Nephron (organoid): ENCODE measurements around the gene CSTF3.

Experiments
- H3K27ac Mint-ChIP-seq, 3 experiments: 2 replicates each; pipeline ENCODE4 v1.8.0; 2020; ENCODE audit warnings: mixed read lengths in 3 of 3, mild to moderate bottlenecking in 2 of 3, moderate library complexity in 1 of 3
- H3K27me3 Mint-ChIP-seq: 2 replicates; pipeline ENCODE4 v1.8.0; 2021; ENCODE audit warnings: low read depth, mild to moderate bottlenecking, moderate library complexity, mixed read lengths
- H3K36me3 Mint-ChIP-seq: 2 replicates; pipeline ENCODE4 v1.8.0; 2020; ENCODE audit warnings: low read depth, mixed read lengths
- H3K4me1 Mint-ChIP-seq: 2 replicates; pipeline ENCODE4 v1.8.0; 2020; ENCODE audit warnings: mixed read lengths
- H3K4me3 Mint-ChIP-seq, 3 experiments: 2 replicates each; pipeline ENCODE4 v1.8.0; 2020; ENCODE audit warnings: mild to moderate bottlenecking in 3 of 3, mixed read lengths in 3 of 3, moderate library complexity in 2 of 3
- H3K9me3 Mint-ChIP-seq: 2 replicates; pipeline ENCODE4 v1.8.0; 2020; ENCODE audit warnings: mixed read lengths
- TF ChIP-seq, protein P1 (sequence below), 3 experiments: fragments of 200-600 bp; sonication (generic); IDR thresholded peaks; one replicate each; pipeline ENCODE4 v1.5.0; 2021; ENCODE audit warnings: antibody characterized with exemption in 3 of 3; ENCODE audit not compliant: unreplicated experiment in 3 of 3

The CSTF3 gene

DNA sequence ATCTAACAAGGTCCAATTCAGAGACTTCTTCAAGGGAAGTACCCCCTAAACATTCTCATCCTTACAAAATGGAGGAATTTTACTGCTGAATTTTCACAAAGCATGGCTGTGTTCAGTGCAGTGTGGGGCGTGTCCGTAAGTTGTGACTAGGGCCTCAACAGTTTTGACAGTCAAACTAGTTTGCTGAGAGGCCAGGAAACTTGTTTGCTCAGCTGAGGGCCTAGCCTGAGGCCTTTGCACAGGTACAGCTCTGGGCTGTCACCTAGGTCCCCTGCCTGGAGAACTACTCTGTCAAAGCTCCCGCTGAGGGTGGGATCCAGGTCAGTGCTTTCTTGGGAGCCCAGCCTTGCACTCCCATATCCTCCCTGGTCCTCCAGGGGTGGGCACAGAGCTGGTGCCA, 94.0 kb downstream of the CSTF3 start:
- TF ChIP-seq, protein P1, sequence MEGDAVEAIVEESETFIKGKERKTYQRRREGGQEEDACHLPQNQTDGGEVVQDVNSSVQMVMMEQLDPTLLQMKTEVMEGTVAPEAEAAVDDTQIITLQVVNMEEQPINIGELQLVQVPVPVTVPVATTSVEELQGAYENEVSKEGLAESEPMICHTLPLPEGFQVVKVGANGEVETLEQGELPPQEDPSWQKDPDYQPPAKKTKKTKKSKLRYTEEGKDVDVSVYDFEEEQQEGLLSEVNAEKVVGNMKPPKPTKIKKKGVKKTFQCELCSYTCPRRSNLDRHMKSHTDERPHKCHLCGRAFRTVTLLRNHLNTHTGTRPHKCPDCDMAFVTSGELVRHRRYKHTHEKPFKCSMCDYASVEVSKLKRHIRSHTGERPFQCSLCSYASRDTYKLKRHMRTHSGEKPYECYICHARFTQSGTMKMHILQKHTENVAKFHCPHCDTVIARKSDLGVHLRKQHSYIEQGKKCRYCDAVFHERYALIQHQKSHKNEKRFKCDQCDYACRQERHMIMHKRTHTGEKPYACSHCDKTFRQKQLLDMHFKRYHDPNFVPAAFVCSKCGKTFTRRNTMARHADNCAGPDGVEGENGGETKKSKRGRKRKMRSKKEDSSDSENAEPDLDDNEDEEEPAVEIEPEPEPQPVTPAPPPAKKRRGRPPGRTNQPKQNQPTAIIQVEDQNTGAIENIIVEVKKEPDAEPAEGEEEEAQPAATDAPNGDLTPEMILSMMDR (IDR thresholded peaks at IDR 0.05; ENCODE audit: unreplicated experiment in 3 of 3) = no peak
- H3K27me3 Mint-ChIP-seq = peaks cover 3% of the 10 kb centered on the region
- peaks cover 18% of the 10 kb centered on the region for H3K4me1 Mint-ChIP-seq
- peaks cover 53% of the 10 kb centered on the region for H3K36me3 Mint-ChIP-seq
- no peaks in the 10 kb centered on the region for H3K9me3 Mint-ChIP-seq
- no peak overlapping the region for H3K4me3 Mint-ChIP-seq
- H3K27ac Mint-ChIP-seq = no peak overlapping the region

DNA sequence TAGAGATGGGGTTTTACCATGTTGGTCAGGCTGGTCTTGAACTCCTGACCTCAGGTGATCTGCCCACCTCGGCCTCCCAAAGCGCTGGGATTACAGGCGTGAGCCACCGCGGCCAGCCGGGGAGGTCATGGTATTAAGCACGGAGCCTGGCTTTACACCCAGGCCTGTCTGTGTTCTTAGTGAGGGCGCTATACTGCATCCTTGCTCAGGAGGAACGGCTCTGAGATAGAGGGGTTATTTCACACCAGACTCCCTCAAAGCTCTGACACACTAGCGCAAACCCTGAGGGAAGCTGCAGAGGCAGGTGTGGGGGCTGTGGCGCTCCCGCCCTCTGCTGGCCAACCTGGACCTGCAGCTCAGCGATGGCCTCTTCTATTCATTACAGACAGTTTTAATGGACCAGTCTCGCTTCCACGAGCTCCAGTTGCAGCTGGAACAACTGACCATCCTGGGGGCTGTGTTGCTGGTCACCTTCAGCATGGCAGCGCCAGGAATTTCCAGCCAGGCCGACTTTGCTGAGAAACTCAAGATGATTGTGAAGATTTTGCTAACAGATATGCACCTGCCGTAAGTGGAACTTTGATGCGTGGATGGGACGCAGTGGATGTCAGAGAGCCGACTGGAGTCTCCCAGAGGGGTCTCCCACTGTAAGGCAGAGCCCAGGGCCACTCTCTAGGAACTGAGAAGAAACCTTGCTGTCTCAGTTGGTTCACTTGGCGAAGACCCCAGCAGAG, 95.7 kb downstream of the CSTF3 start:
- Mint-ChIP-seq H3K4me1 (peaks cover 19% of the 10 kb centered on the region), H3K9me3 (no peaks in the 10 kb centered on the region), H3K36me3 (peaks cover 43% of the 10 kb centered on the region), H3K27ac (no peak overlapping the region), H3K4me3 (no peak overlapping the region), H3K27me3 (peaks cover 3% of the 10 kb centered on the region)
- TF ChIP-seq, protein P1 (IDR thresholded peaks at IDR 0.05; ENCODE audit: unreplicated experiment in 3 of 3) = peak; percentile 81 to 89 (median 87)

DNA sequence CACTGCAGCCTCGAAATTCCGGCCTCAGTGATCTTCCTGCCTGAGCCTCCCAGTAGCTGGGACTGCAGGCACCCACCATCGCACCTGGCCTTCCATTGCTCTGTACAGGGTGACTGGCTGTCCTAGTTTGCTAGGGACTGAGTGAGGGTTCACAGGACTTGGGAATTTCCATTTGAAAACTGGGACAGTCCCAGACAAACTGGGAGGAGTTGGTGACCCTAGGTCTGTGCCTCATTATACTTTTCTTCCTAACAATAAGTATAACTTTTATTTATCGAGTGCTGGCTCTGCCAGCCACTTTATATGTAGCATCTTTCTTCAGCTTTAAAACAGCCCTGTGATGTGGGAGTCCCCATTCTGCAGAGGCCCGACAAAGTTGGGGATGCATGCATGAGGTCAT, 96.4 kb downstream of the CSTF3 start:
- H3K27me3 Mint-ChIP-seq = peaks cover 3% of the 10 kb centered on the region
- peaks cover 40% of the 10 kb centered on the region for H3K36me3 Mint-ChIP-seq
- H3K27ac Mint-ChIP-seq = peak overlapping the region in 2 of 3 experiments; percentile 28 to 56
- H3K9me3 Mint-ChIP-seq = no peaks in the 10 kb centered on the region
- H3K4me3 Mint-ChIP-seq = no peak overlapping the region
- peaks cover 26% of the 10 kb centered on the region for H3K4me1 Mint-ChIP-seq
- TF ChIP-seq, protein P1 (IDR thresholded peaks at IDR 0.05; ENCODE audit: unreplicated experiment in 3 of 3) = no peak

DNA sequence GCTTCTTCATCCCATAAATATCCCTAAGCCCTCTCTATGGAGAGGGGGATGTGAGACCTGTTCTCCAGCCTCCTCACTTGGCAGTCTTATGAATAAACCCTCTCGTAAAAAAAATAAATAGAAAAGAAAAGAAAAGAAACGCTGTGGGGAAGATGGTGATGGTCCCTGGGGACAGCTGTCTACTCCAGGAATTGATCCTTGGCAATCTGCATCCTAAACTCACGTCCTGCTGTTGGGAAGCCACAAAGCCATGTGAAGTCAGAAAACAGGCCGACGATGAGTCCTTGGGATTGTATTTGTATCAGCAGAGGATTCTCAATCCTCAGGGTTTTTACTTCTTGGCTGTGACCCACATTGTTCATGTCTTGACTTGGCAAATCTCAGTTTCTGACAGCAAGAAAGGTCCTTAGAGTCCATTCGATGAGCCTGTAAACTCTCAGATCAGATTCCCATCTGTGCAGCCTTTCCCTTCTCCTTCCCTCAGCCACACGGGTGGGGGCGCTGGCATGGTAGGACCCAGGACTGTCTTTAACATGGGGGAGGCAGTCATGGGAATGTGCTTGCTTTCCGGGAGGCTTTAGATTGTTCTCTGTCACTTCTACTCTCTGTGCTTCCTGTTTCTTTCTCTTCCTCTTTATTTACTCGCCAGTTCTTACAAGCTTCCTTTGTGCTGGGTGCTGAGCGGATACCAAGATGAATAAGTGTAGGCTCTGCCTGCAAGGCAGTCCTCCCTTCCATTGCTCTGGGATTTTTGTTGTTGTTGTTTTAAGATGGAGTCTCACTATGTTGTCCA, 97.1 kb downstream of the CSTF3 start:
- H3K27ac Mint-ChIP-seq = peak overlapping the region; percentile 18 to 56 (median 28)
- TF ChIP-seq, protein P1 (IDR thresholded peaks at IDR 0.05; ENCODE audit: unreplicated experiment in 3 of 3) = no peak
- no peaks in the 10 kb centered on the region for H3K9me3 Mint-ChIP-seq
- no peak overlapping the region for H3K4me3 Mint-ChIP-seq
- peaks cover 31% of the 10 kb centered on the region for H3K4me1 Mint-ChIP-seq
- peaks cover 3% of the 10 kb centered on the region for H3K27me3 Mint-ChIP-seq
- peaks cover 41% of the 10 kb centered on the region for H3K36me3 Mint-ChIP-seq

DNA sequence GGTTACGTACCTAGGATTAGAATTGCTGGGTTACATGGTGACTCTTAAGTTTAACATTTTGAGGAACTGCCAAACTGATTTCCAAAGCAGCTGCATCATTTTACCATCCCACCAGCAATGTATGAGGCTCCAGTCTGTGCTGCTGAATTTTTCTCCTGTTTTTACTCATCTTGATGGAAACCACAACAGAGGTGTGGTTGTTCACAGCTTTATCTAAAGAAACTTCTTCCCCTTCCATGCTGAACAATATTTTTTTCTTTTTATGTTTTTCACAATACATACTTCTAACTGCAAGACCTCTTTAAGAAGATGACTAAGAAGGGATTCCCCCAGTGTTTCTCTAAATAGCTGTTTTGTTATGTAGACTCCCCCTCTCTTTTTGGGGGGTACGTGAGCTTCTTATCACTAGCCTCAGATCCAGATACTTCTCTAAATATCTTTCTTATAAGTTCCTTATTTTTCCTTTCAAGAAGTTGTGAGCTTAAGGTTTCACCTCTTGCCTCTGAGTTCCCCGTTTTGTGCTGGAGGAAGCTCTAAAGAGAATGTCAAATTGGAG, 97.9 kb downstream of the CSTF3 start:
- TF ChIP-seq, protein P1 (IDR thresholded peaks at IDR 0.05; ENCODE audit: unreplicated experiment in 3 of 3) = no peak
- H3K36me3 Mint-ChIP-seq = peaks cover 40% of the 10 kb centered on the region
- H3K4me1 Mint-ChIP-seq = peaks cover 31% of the 10 kb centered on the region

More for the DNA sequence above, 97.9 kb downstream of the CSTF3 start:
- H3K4me3 Mint-ChIP-seq = no peak overlapping the region
- peaks cover 3% of the 10 kb centered on the region for H3K27me3 Mint-ChIP-seq
- H3K27ac Mint-ChIP-seq = peak overlapping the region in 2 of 3 experiments; percentile 15 to 56
- no peaks in the 10 kb centered on the region for H3K9me3 Mint-ChIP-seq
